AG09309 (cell line): ENCODE data around the gene ANKS4B.

Experiments used
- DNase-seq: peaks from one replicate; pipeline ENCODE4 v3.0.0-alpha.2; 2010; ENCODE audit warnings: low read depth
- H3K4me3 ChIP-seq: 2 replicates; pipeline ENCODE4 v1.5.1; 2011; ENCODE audit warnings: mild to moderate bottlenecking, low read depth, low read length, moderate library complexity; ENCODE audit not compliant: control insufficient read depth
- CTCF ChIP-seq: IDR thresholded peaks from 2 replicates; pipeline ENCODE4 v1.5.1; 2011; ENCODE audit warnings: mild to moderate bottlenecking, low read depth, low read length, inconsistent platforms; ENCODE audit not compliant: insufficient read depth, control insufficient read depth; ENCODE audit errors: missing control alignments

Gene ANKS4B

GRCh38 chr16:21224800-21225199 is 8.7 kb upstream of the ANKS4B start:
- no peak for DNase-seq
- no peak overlapping the region for H3K4me3 ChIP-seq
- TF ChIP-seq CTCF, result no peak

GRCh38 chr16:21226749-21227148 is 6.8 kb upstream of the ANKS4B start:
- no peak for TF ChIP-seq CTCF
- DNase-seq, result no peak
- no peak overlapping the region for H3K4me3 ChIP-seq

DNA sequence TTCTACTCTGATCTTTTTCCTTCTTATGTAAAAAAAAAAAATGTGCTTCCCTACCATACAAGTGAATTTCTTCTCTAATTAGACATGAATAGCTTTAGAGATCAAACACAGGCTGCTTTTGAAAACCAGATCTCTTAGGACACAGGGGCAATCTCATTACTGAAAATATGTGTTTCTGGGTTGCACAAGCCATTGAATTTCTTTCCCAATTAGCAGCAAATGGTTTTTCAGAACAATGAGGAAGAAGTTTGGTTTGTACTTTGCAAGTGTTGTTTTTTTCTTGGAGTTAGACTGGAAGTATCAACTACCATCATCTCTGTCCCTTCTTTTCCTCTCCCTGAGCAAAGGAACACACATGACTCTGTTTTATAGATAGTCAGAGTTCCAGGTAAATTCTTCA is 5.6 kb upstream of the ANKS4B start:
- no peak for TF ChIP-seq CTCF
- no peak for DNase-seq

GRCh38 chr16:21228361-21228872 is 5.1 kb upstream of the ANKS4B start:
- no peak for DNase-seq
- no peak for TF ChIP-seq CTCF
- no peak overlapping the region for H3K4me3 ChIP-seq

More for the DNA sequence above, 5.6 kb upstream of the ANKS4B start:
- no peak overlapping the region for H3K4me3 ChIP-seq

DNA sequence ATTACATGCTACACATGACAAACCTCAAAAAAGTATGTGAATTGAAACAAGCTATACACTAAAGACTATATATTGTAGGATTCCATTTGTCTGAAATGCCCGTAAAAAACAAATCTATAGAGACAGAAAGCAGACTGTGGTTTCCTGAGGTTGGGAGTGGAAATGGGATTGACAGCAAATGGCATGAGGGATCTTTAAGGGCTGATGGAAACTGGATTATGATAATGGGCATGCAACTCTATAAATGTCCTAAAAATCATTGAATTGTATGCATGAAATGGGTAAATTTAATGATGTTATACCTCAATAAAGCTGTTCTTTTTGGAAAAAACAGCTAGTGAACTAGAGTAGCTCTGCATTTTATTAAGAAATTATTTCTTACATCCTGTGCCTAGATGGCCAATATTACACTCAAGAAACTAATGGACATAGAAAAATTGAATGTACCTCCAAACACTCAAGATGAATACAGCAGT is 416 bp upstream of the ANKS4B start:
- no peak overlapping the region for H3K4me3 ChIP-seq
- no peak for TF ChIP-seq CTCF
- DNase-seq, result no peak

GRCh38 chr16:21235199-21235585 is 1.7 kb downstream of the ANKS4B start:
- DNase-seq, result no peak
- TF ChIP-seq CTCF, result no peak
- no peak overlapping the region for H3K4me3 ChIP-seq

- TF ChIP-seq CTCF, result no peak
- H3K4me3 ChIP-seq, result no peak overlapping the region
- DNase-seq, result no peak
These were observed 3.3 kb downstream of the ANKS4B start for GRCh38 chr16:21236831-21237230.
